Thyroid gland (tissue), 4 donors: ENCODE data around the gene MYO16. TPM values are rescaled to one million over a fixed set of nuclear protein-coding genes. Genes with fewer than 3 reads are reported as not detected.

Experiments
- DNase-seq, 2 donors: peaks; one replicate each; pipeline ENCODE4 v3.0.0-alpha.2; 2019
- H3K27ac ChIP-seq, 3 donors: fragments of 200-600 bp; sonication (generic); 1 replicate in 2 of 3; 2 replicates in 1 of 3; pipeline ENCODE4 v1.5.1; 2016 to 2019; ENCODE audit warnings: mild to moderate bottlenecking in 1 of 3, moderate library complexity in 1 of 3
- H3K27me3 ChIP-seq: fragments of 200-600 bp; sonication (generic); one replicate; pipeline ENCODE4 v1.5.1; 2019
- H3K36me3 ChIP-seq, 2 donors: fragments of 200-600 bp; sonication (generic); one replicate each; pipeline ENCODE4 v1.5.1; 2016 to 2019
- H3K4me1 ChIP-seq, 2 donors: fragments of 200-600 bp; sonication (generic); one replicate each; pipeline ENCODE4 v1.5.1; 2017 to 2019
- H3K4me3 ChIP-seq, 3 donors: fragments of 200-600 bp; sonication (generic); replicated peaks in 1 of 3; 1 replicate in 2 of 3; 2 replicates in 1 of 3; pipeline ENCODE4 v1.5.1; 2016; ENCODE audit warnings: mild to moderate bottlenecking in 1 of 3
- H3K9me3 ChIP-seq: fragments of 200-600 bp; sonication (generic); one replicate; pipeline ENCODE4 v1.5.1; 2017
- CTCF ChIP-seq, 6 experiments: fragments of 200-600 bp in 3 of 6; fragments of 450-650 bp in 3 of 6; sonication (generic) in 3 of 6; IDR thresholded peaks; one replicate each; pipeline ENCODE4 v1.5.1; 2016 to 2019; ENCODE audit warnings: antibody characterized with exemption in 6 of 6, mild to moderate bottlenecking in 2 of 6, inconsistent platforms in 1 of 6, moderate library complexity in 1 of 6
- POLR2A ChIP-seq, 2 donors: fragments of 450-650 bp; IDR thresholded peaks; one replicate each; pipeline ENCODE4 v1.6.1; 2017; ENCODE audit warnings: antibody characterized with exemption in 2 of 2, mild to moderate bottlenecking in 2 of 2, moderate library complexity in 1 of 2
- WGBS, 2 donors: methylation state at CpG; one replicate each; pipeline ENCODE4 v1.1.5; 2017; 5-methylcytosine and 5-hydroxymethylcytosine counted together
- intact Hi-C: fragments of 100-400 bp; cut with DNase I; formaldehyde crosslinking; loops from one replicate; pipeline ENCODE4 v1.15.1; 2023
- total RNA-seq, 4 donors: library from RNA; depleted of rRNA; stranded (reverse); fragments of >200 nt; gene quantifications; one replicate each; pipeline ENCODE4 v1.2.3, GENCODE V29; 2016

MYO16 gene
- total RNA-seq, 4 donors from 2014 or later = 0.10 to 0.13 (median 0.13) TPM; not detected in 1

DNA sequence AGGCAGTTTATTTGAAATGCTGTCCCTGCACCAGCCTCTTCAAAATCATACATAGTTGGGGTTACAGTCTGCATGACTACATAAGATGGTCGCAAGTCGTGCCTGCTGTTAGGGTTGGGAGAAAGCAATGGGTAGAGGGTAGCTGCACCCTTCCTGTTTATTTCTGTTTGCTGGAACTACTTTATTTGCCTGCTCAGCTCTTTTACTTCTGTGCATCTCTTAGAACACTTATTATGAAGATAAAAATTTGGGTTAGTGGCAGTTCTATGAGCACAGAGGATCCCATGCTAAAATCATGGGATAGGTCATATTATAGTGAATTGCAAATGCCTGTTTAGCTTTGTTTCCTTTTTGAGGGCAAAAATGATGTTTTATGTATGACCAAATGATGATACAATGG is 160.1 kb downstream of the MYO16 start:
- H3K4me3 ChIP-seq = no peak overlapping the region
- H3K36me3 ChIP-seq = no peaks in the 10 kb centered on the region
- TF ChIP-seq CTCF (IDR thresholded peaks at IDR 0.05) = no peak
- no peak for TF ChIP-seq POLR2A (IDR thresholded peaks at IDR 0.05)
- no peak for DNase-seq
- H3K27ac ChIP-seq = no peak overlapping the region
- H3K9me3 ChIP-seq = no peaks in the 10 kb centered on the region
- no peaks in the 10 kb centered on the region for H3K4me1 ChIP-seq
- intact Hi-C loops = no loop called here
- no peaks in the 10 kb centered on the region for H3K27me3 ChIP-seq
- WGBS, 2 donors = 86 to 94% methylated on average over 2 of the region's 2 CpGs

DNA sequence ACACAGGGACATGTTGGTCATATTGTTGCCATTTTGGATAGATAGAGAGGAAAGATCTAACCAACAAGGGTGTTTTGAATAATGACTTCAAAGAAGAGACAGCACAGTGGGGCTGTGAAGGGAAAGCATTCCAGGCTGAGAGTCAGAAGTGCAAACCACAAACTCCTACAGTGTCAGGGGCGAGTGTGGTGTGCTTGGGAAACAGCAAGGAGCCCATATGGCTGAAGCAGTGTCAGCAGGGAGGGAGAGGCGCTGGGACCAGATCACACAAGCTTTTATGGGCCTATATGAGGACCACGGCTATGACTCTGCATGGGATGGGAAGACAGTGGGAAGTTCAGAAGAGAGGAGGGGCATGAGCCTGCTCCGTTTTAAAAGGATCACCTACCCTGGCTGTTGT is 166.4 kb downstream of the MYO16 start:
- H3K4me3 ChIP-seq = no peak overlapping the region
- H3K4me1 ChIP-seq = no peaks in the 10 kb centered on the region
- TF ChIP-seq CTCF (IDR thresholded peaks at IDR 0.05) (no peak), POLR2A (IDR thresholded peaks at IDR 0.05) (no peak)
- no peaks in the 10 kb centered on the region for H3K9me3 ChIP-seq
- DNase-seq = no peak
- 67 to 68% methylated on average over 4 of the region's 4 CpGs for WGBS, 2 donors
- intact Hi-C loops = no loop called here
- no peaks in the 10 kb centered on the region for H3K27me3 ChIP-seq
- H3K27ac ChIP-seq = no peak overlapping the region
- no peaks in the 10 kb centered on the region for H3K36me3 ChIP-seq

DNA sequence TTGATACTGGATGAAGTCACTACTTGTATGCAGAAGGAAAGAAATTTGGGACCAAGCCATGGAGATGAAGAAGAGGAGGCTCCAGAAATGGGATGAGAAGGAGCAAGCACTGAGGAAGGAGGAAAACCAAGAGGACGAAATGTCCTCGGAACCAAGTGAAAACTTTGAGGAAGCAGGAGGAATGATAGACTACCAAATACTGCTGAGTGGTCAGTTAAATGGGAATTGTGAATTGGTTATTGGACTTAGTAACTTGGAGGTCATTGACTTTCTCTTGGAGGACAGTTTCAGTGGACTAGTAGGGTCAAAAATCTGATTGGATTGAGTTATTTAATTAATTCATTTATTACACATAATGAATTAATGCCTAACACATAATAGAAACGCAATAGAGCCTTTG is 167.9 kb downstream of the MYO16 start:
- no peaks in the 10 kb centered on the region for H3K4me1 ChIP-seq
- no peak overlapping the region for H3K4me3 ChIP-seq
- TF ChIP-seq POLR2A (IDR thresholded peaks at IDR 0.05) (no peak), CTCF (IDR thresholded peaks at IDR 0.05) (no peak)
- 86 to 93% methylated on average over 3 of the region's 3 CpGs for WGBS, 2 donors
- no peaks in the 10 kb centered on the region for H3K27me3 ChIP-seq
- no peak for DNase-seq
- intact Hi-C loops = no loop called here
- H3K9me3 ChIP-seq = no peaks in the 10 kb centered on the region
- H3K27ac ChIP-seq = no peak overlapping the region
- no peaks in the 10 kb centered on the region for H3K36me3 ChIP-seq

- H3K27me3 ChIP-seq = no peaks in the 10 kb centered on the region
- no peak for DNase-seq
- no peaks in the 10 kb centered on the region for H3K4me1 ChIP-seq
- H3K4me3 ChIP-seq = no peak overlapping the region
- H3K36me3 ChIP-seq = no peaks in the 10 kb centered on the region
- no peaks in the 10 kb centered on the region for H3K9me3 ChIP-seq
- no peak overlapping the region for H3K27ac ChIP-seq
- intact Hi-C loops = no loop called here
- no peak for TF ChIP-seq POLR2A (IDR thresholded peaks at IDR 0.05)
Observed at GRCh38 chr13:108807841-108808240, 178.4 kb downstream of the MYO16 start.

DNA sequence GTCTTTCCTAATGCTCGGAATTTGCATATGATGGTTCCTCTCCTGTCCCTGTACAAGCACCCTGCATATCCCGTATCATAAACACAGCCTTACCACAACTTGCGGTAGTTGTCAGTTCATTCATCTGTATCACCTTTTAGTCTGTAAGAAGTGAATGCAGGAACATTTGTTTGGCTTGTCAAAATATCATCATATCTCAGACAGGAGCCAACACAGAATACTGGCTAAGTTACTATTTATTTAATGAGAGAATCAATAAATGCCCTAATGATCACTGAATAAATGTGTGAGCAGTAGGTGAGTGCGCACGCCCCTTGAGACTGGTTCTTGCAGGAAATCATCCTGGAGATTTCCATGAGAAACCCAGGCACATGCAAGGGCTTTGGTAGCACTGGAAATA is 182.8 kb downstream of the MYO16 start:
- intact Hi-C loops = no loop called here
- TF ChIP-seq POLR2A (IDR thresholded peaks at IDR 0.05) (no peak), CTCF (IDR thresholded peaks at IDR 0.05) (no peak)
- no peak for DNase-seq
- Histone ChIP-seq H3K4me1 (no peaks in the 10 kb centered on the region), H3K36me3 (no peaks in the 10 kb centered on the region), H3K4me3 (no peak overlapping the region), H3K27ac (no peak overlapping the region), H3K9me3 (no peaks in the 10 kb centered on the region), H3K27me3 (no peaks in the 10 kb centered on the region)
- 92 to 94% methylated on average over 5 of the region's 5 CpGs for WGBS, 2 donors

GRCh38 chr13:108812661-108813060 is 183.2 kb downstream of the MYO16 start:
- DNase-seq = no peak
- Histone ChIP-seq H3K36me3 (no peaks in the 10 kb centered on the region), H3K27ac (no peak overlapping the region), H3K4me1 (no peaks in the 10 kb centered on the region), H3K27me3 (no peaks in the 10 kb centered on the region), H3K9me3 (no peaks in the 10 kb centered on the region), H3K4me3 (no peak overlapping the region)
- intact Hi-C loops = no loop called here
- 89 to 93% methylated on average over 2 of the region's 2 CpGs for WGBS, 2 donors
- TF ChIP-seq POLR2A (IDR thresholded peaks at IDR 0.05) = no peak
- TF ChIP-seq CTCF (IDR thresholded peaks at IDR 0.05) = no peak
